HEK293T (cell line): ENCODE data around the gene KLRC4.

Source experiments
- BHLHE40 ChIP-seq: fragments of 450-650 bp; IDR thresholded peaks from 2 replicates; pipeline ENCODE4 v1.6.1; 2016; ENCODE audit warnings: mild to moderate bottlenecking, moderate library complexity, borderline replicate concordance
- ELF4 ChIP-seq: fragments of 450-650 bp; IDR thresholded peaks from 2 replicates; pipeline ENCODE4 v1.6.1; 2017; ENCODE audit warnings: antibody characterized with exemption
- FOXA1 ChIP-seq: fragments of 450-650 bp; IDR thresholded peaks from 2 replicates; pipeline ENCODE4 v1.6.1; 2016; ENCODE audit warnings: mild to moderate bottlenecking
- FOXK2 ChIP-seq: fragments of 450-650 bp; IDR thresholded peaks from 2 replicates; pipeline ENCODE4 v1.6.1; 2016; ENCODE audit warnings: mild to moderate bottlenecking
- FOXM1 ChIP-seq: fragments of 450-650 bp; IDR thresholded peaks from 2 replicates; pipeline ENCODE4 v1.6.1; 2017; ENCODE audit warnings: mild to moderate bottlenecking, borderline replicate concordance
- L3MBTL2 ChIP-seq: fragments of 450-650 bp; conservative IDR thresholded peaks from 2 replicates; pipeline ENCODE4 v1.6.1; 2016; ENCODE audit warnings: mild to moderate bottlenecking
- LEF1 ChIP-seq: fragments of 450-650 bp; IDR thresholded peaks from 2 replicates; pipeline ENCODE4 v1.6.1; 2017; ENCODE audit warnings: mild to moderate bottlenecking, borderline replicate concordance
- SP1 ChIP-seq: fragments of 450-650 bp; IDR thresholded peaks from 2 replicates; pipeline ENCODE4 v1.6.1; 2017
- SUZ12 ChIP-seq: fragments of 450-650 bp; IDR thresholded peaks from 2 replicates; pipeline ENCODE4 v1.6.1; 2016; ENCODE audit warnings: mild to moderate bottlenecking

- TF ChIP-seq FOXM1 (no peak), SUZ12 (no peak), ELF4 (no peak), FOXK2 (no peak), L3MBTL2 (no peak), SP1 (no peak), BHLHE40 (no peak), FOXA1 (no peak), LEF1 (no peak)
These were observed 17.1 kb downstream of the KLRC4 start for GRCh38 chr12:10392394-10392930.
